Activated T-helper 2 cell treated with anti-CD3 and anti-CD28 coated beads, Interferon-gamma antibody, Interleukin-2, Interleukin-4, amounts not matched to agents 10 μg/mL and 5 μg/mL and 100 μg/mL, durations not matched to agents 14 hours and 24 hours and 36 hours (primary cell): ENCODE data around the gene RUBCNL. TPM values are rescaled to one million over a fixed set of nuclear protein-coding genes. Genes with fewer than 3 reads are reported as not detected.
A peak's percentile ranks its signal among the peaks of the same experiment; 100 is the strongest.

Source experiments
- DNase-seq: peaks from one replicate; pipeline ENCODE4 v3.0.0; 2021; ENCODE audit warnings: low spot score
- H3K27ac Mint-ChIP-seq: one replicate; pipeline ENCODE4 v1.8.0; 2021; ENCODE audit warnings: mixed read lengths
- H3K27me3 Mint-ChIP-seq: one replicate; pipeline ENCODE4 v1.8.0; 2021; ENCODE audit warnings: low read depth, mixed read lengths
- H3K36me3 Mint-ChIP-seq: one replicate; pipeline ENCODE4 v1.8.0; 2021; ENCODE audit warnings: low read depth, mixed read lengths
- H3K4me1 Mint-ChIP-seq: one replicate; pipeline ENCODE4 v1.8.0; 2021; ENCODE audit warnings: low read depth, mixed read lengths
- H3K4me3 Mint-ChIP-seq: one replicate; pipeline ENCODE4 v1.8.0; 2021; ENCODE audit warnings: low read depth, mild to moderate bottlenecking, moderate library complexity, mixed read lengths
- H3K9me3 Mint-ChIP-seq: one replicate; pipeline ENCODE4 v1.8.0; 2021; ENCODE audit warnings: mixed read lengths
- intact Hi-C: fragments of 100-400 bp; cut with micrococcal nuclease; formaldehyde crosslinking; loops from one replicate; pipeline ENCODE4 v1.15.1; 2023
- total RNA-seq: library from RNA; stranded (reverse); gene quantifications from 2 replicates; pipeline ENCODE4 v1.2.3, GENCODE V29; 2022

The RUBCNL gene
- total RNA-seq, 1 donor from 2014 or later = 1.1 TPM

GRCh38 chr13:46310066-46310465, 77.0 kb downstream of the RUBCNL start:
- H3K4me3 Mint-ChIP-seq = no peak overlapping the region
- peaks cover 26% of the 10 kb centered on the region for H3K9me3 Mint-ChIP-seq
- H3K4me1 Mint-ChIP-seq = peaks cover 9% of the 10 kb centered on the region
- peaks cover 38% of the 10 kb centered on the region for H3K36me3 Mint-ChIP-seq
- no peaks in the 10 kb centered on the region for H3K27me3 Mint-ChIP-seq
- no peak overlapping the region for H3K27ac Mint-ChIP-seq
- no peak for DNase-seq
- intact Hi-C loops = no loop called here

GRCh38 chr13:46307554-46307953, 79.5 kb downstream of the RUBCNL start:
- DNase-seq = no peak

GRCh38 chr13:46304546-46304945, 82.5 kb downstream of the RUBCNL start:
- Mint-ChIP-seq H3K27me3 (no peaks in the 10 kb centered on the region), H3K27ac (no peak overlapping the region), H3K4me1 (peaks cover 12% of the 10 kb centered on the region), H3K36me3 (peaks cover 11% of the 10 kb centered on the region), H3K4me3 (no peak overlapping the region), H3K9me3 (peaks cover 33% of the 10 kb centered on the region)
- intact Hi-C loops = no loop called here
- no peak for DNase-seq

More at GRCh38 chr13:46307554-46307953, 79.5 kb downstream of the RUBCNL start:
- H3K4me1 Mint-ChIP-seq = peaks cover 14% of the 10 kb centered on the region
- intact Hi-C loops = no loop called here
- H3K9me3 Mint-ChIP-seq = peaks cover 19% of the 10 kb centered on the region
- no peak overlapping the region for H3K27ac Mint-ChIP-seq
- no peak overlapping the region for H3K4me3 Mint-ChIP-seq
- peaks cover 20% of the 10 kb centered on the region for H3K36me3 Mint-ChIP-seq
- H3K27me3 Mint-ChIP-seq = no peaks in the 10 kb centered on the region

- DNase-seq = no peak
- Mint-ChIP-seq H3K36me3 (peaks cover 16% of the 10 kb centered on the region), H3K27ac (peak overlapping the region; percentile 41), H3K9me3 (peaks cover 37% of the 10 kb centered on the region), H3K4me1 (peaks cover 12% of the 10 kb centered on the region), H3K27me3 (no peaks in the 10 kb centered on the region), H3K4me3 (peak overlapping the region; percentile 22)
- intact Hi-C loops = no loop called here
Measured at GRCh38 chr13:46303742-46304385, 83.2 kb downstream of the RUBCNL start.

- H3K4me3 Mint-ChIP-seq = no peak overlapping the region
Measured at GRCh38 chr13:46297361-46297811, 89.7 kb downstream of the RUBCNL start.

GRCh38 chr13:46296921-46297320, 90.1 kb downstream of the RUBCNL start:
- Mint-ChIP-seq H3K9me3 (peaks cover 30% of the 10 kb centered on the region), H3K36me3 (peaks cover 19% of the 10 kb centered on the region), H3K27me3 (no peaks in the 10 kb centered on the region), H3K27ac (peak overlapping the region; percentile 86), H3K4me3 (no peak overlapping the region), H3K4me1 (peaks cover 41% of the 10 kb centered on the region)
- intact Hi-C loops = loop anchor here (2.0 to 10.0 kb wide), 3 partner anchors 24 to 112 kb away; partner anchors contain the start of gene LCP1
- no peak for DNase-seq

More at GRCh38 chr13:46297361-46297811, 89.7 kb downstream of the RUBCNL start:
- Mint-ChIP-seq H3K27me3 (no peaks in the 10 kb centered on the region), H3K4me1 (peaks cover 41% of the 10 kb centered on the region), H3K27ac (no peak overlapping the region), H3K9me3 (peaks cover 35% of the 10 kb centered on the region), H3K36me3 (peaks cover 23% of the 10 kb centered on the region)
- no peak for DNase-seq
- intact Hi-C loops = loop anchor here (2.0 to 10.0 kb wide), 3 partner anchors 23 to 113 kb away; partner anchors contain the start of gene LCP1

- Mint-ChIP-seq H3K9me3 (peaks cover 24% of the 10 kb centered on the region), H3K36me3 (peaks cover 17% of the 10 kb centered on the region), H3K4me3 (peak overlapping the region; percentile 7), H3K27me3 (no peaks in the 10 kb centered on the region), H3K4me1 (peaks cover 43% of the 10 kb centered on the region), H3K27ac (peak overlapping the region; percentile 86)
- intact Hi-C loops = loop anchor here (2.0 to 10.0 kb wide), 3 partner anchors 25 to 111 kb away; partner anchors contain the start of gene LCP1
- no peak for DNase-seq
Measured at GRCh38 chr13:46296115-46296822, 90.8 kb downstream of the RUBCNL start.

GRCh38 chr13:46295491-46296114, 91.4 kb downstream of the RUBCNL start:
- peak overlapping the region; percentile 34 for H3K4me3 Mint-ChIP-seq
- H3K27me3 Mint-ChIP-seq = no peaks in the 10 kb centered on the region
- peaks cover 18% of the 10 kb centered on the region for H3K9me3 Mint-ChIP-seq
- intact Hi-C loops = loop anchor here (2.0 to 10.0 kb wide), 3 partner anchors 25 to 111 kb away; partner anchors contain the start of gene LCP1
- H3K4me1 Mint-ChIP-seq = peaks cover 45% of the 10 kb centered on the region
- DNase-seq = peak; percentile 49
- H3K36me3 Mint-ChIP-seq = peaks cover 17% of the 10 kb centered on the region
- peak overlapping the region; percentile 86 for H3K27ac Mint-ChIP-seq

- H3K27ac Mint-ChIP-seq = peak overlapping the region; percentile 29
Measured at GRCh38 chr13:46293436-46293835, 93.6 kb downstream of the RUBCNL start.

More at GRCh38 chr13:46293436-46293835, 93.6 kb downstream of the RUBCNL start:
- Mint-ChIP-seq H3K4me1 (peaks cover 56% of the 10 kb centered on the region), H3K27me3 (no peaks in the 10 kb centered on the region), H3K36me3 (peaks cover 3% of the 10 kb centered on the region), H3K9me3 (no peaks in the 10 kb centered on the region), H3K4me3 (no peak overlapping the region)
- no peak for DNase-seq
- intact Hi-C loops = loop anchor here (10.0 kb wide), 1 partner anchor 109 kb away; the partner anchor contains the start of gene LCP1

Other genes with a start within 250 kb of the RUBCNL start
- gene LCP1, start 205.1 kb downstream of the RUBCNL start, total RNA-seq = 738 and 741 TPM in 2 replicates
- 0.52 and 0.71 TPM in 2 replicates for gene LRRC63, start 175.3 kb downstream of the RUBCNL start, total RNA-seq
- gene LRCH1, start 165.9 kb upstream of the RUBCNL start, total RNA-seq = 16.9 and 17.8 TPM in 2 replicates